D721Med (cell line): ENCODE data around the gene DNMT3A.

ENCODE experiments used
- DNase-seq: peaks from one replicate; pipeline ENCODE4 v3.0.0; 2011; ENCODE audit warnings: low spot score; ENCODE audit not compliant: insufficient read length
- FAIRE-seq: peaks from 2 replicates; lab custom pipeline; 2011; peaks lifted over from hg19 to GRCh38; lab: Jason Lieb, UNC
- CTCF ChIP-seq: IDR thresholded peaks from 2 replicates; pipeline ENCODE4 v1.5.1; 2012; ENCODE audit warnings: mild to moderate bottlenecking, control low read depth; ENCODE audit not compliant: insufficient read depth; ENCODE audit errors: missing control alignments

The DNMT3A gene

GRCh38 chr2:25285265-25286024 lies 56.3 kb downstream of the DNMT3A start:
- FAIRE-seq: no peak
- no peak for TF ChIP-seq CTCF

GRCh38 chr2:25284756-25285155 lies 57.0 kb downstream of the DNMT3A start:
- TF ChIP-seq CTCF: no peak
- no peak for DNase-seq
- FAIRE-seq: no peak

More at GRCh38 chr2:25285265-25286024, 56.3 kb downstream of the DNMT3A start:
- no peak for DNase-seq

- FAIRE-seq (no peak), DNase-seq (no peak)
- TF ChIP-seq CTCF: no peak
Observed at GRCh38 chr2:25283921-25284320, 57.8 kb downstream of the DNMT3A start.

- FAIRE-seq (no peak), DNase-seq (no peak)
- no peak for TF ChIP-seq CTCF
Observed at GRCh38 chr2:25281941-25282340, 59.8 kb downstream of the DNMT3A start.

GRCh38 chr2:25281522-25281921 lies 60.2 kb downstream of the DNMT3A start:
- FAIRE-seq (no peak), DNase-seq (no peak)
- TF ChIP-seq CTCF: no peak

- DNase-seq (no peak), FAIRE-seq (no peak)
- TF ChIP-seq CTCF: no peak
Observed at GRCh38 chr2:25280051-25280687, 61.6 kb downstream of the DNMT3A start.
